Measurements from ENCODE around the gene CPA5.

CPA5 gene

GRCh38 chr7:130379921-130380860, 35.6 kb downstream of the CPA5 start, which contains the start of gene CPA1:
CPA1 (plus strand) TSS chr7:130380494; CDS start chr7:130380521, 27 bp downstream.
- 76 to 78% methylated on average over 18 of the region's 20 CpGs for WGBS, 2 experiments (ENCODE audit: insufficient coverage in 2 of 2)
- H3K4me1 ChIP-seq (ENCODE audit: control insufficient read depth, insufficient read depth, low read length, poor library complexity, severe bottlenecking): peaks cover 3% of the 10 kb centered on the region
- H3K4me3 ChIP-seq (ENCODE audit: extremely low read depth, insufficient read depth, low read length, poor library complexity, severe bottlenecking): no peak within 1 kb of the TSS
- peaks cover 25% of the 10 kb centered on the region for H3K9me3 ChIP-seq (ENCODE audit: control insufficient read depth, low read length)
- peak within 1 kb of the TSS; percentile 77 for H3K27ac ChIP-seq (ENCODE audit: low read depth, low read length, severe bottlenecking)
- no peaks in the 10 kb centered on the region for H3K36me3 ChIP-seq (ENCODE audit: control insufficient read depth, insufficient read depth, low read length)

GRCh38 chr7:130380861-130381455, 36.3 kb downstream of the CPA5 start:
- 92 to 98% methylated on average over 6 of the region's 7 CpGs for WGBS, 2 experiments (ENCODE audit: insufficient coverage in 2 of 2)
- no peak overlapping the region for H3K4me3 ChIP-seq (ENCODE audit: extremely low read depth, insufficient read depth, low read length, poor library complexity, severe bottlenecking)
- H3K27ac ChIP-seq (ENCODE audit: low read depth, low read length, severe bottlenecking): no peak overlapping the region
- no peaks in the 10 kb centered on the region for H3K36me3 ChIP-seq (ENCODE audit: control insufficient read depth, insufficient read depth, low read length)
- H3K9me3 ChIP-seq (ENCODE audit: control insufficient read depth, low read length): peaks cover 20% of the 10 kb centered on the region
- H3K4me1 ChIP-seq (ENCODE audit: control insufficient read depth, insufficient read depth, low read length, poor library complexity, severe bottlenecking): peaks cover 3% of the 10 kb centered on the region

GRCh38 chr7:130381468-130382312, 37.1 kb downstream of the CPA5 start:
- peaks cover 3% of the 10 kb centered on the region for H3K4me1 ChIP-seq (ENCODE audit: control insufficient read depth, insufficient read depth, low read length, poor library complexity, severe bottlenecking)
- peaks cover 14% of the 10 kb centered on the region for H3K9me3 ChIP-seq (ENCODE audit: control insufficient read depth, low read length)
- 94 to 98% methylated on average over 37 to 38 of the region's 41 CpGs for WGBS, 2 experiments (ENCODE audit: insufficient coverage in 2 of 2)
- no peaks in the 10 kb centered on the region for H3K36me3 ChIP-seq (ENCODE audit: control insufficient read depth, insufficient read depth, low read length)
- no peak overlapping the region for H3K4me3 ChIP-seq (ENCODE audit: extremely low read depth, insufficient read depth, low read length, poor library complexity, severe bottlenecking)
- no peak overlapping the region for H3K27ac ChIP-seq (ENCODE audit: low read depth, low read length, severe bottlenecking)

GRCh38 chr7:130383187-130383980, 38.8 kb downstream of the CPA5 start:
- no peaks in the 10 kb centered on the region for H3K36me3 ChIP-seq (ENCODE audit: control insufficient read depth, insufficient read depth, low read length)
- H3K27ac ChIP-seq (ENCODE audit: low read depth, low read length, severe bottlenecking): no peak overlapping the region
- no peak overlapping the region for H3K4me3 ChIP-seq (ENCODE audit: extremely low read depth, insufficient read depth, low read length, poor library complexity, severe bottlenecking)
- peaks cover under 1% of the 10 kb centered on the region for H3K9me3 ChIP-seq (ENCODE audit: control insufficient read depth, low read length)
- H3K4me1 ChIP-seq (ENCODE audit: control insufficient read depth, insufficient read depth, low read length, poor library complexity, severe bottlenecking): peaks cover 3% of the 10 kb centered on the region
- 94 to 97% methylated on average over 14 to 16 of the region's 18 CpGs for WGBS, 2 experiments (ENCODE audit: insufficient coverage in 2 of 2)

- Histone ChIP-seq H3K4me3 (ENCODE audit: extremely low read depth, insufficient read depth, low read length, poor library complexity, severe bottlenecking) (no peak overlapping the region), H3K9me3 (ENCODE audit: control insufficient read depth, low read length) (no peaks in the 10 kb centered on the region), H3K4me1 (ENCODE audit: control insufficient read depth, insufficient read depth, low read length, poor library complexity, severe bottlenecking) (peaks cover 3% of the 10 kb centered on the region), H3K36me3 (ENCODE audit: control insufficient read depth, insufficient read depth, low read length) (no peaks in the 10 kb centered on the region), H3K27ac (ENCODE audit: low read depth, low read length, severe bottlenecking) (no peak overlapping the region)
- 95% methylated on average over 7 to 8 of the region's 10 CpGs for WGBS, 2 experiments (ENCODE audit: insufficient coverage in 2 of 2)
Measured at GRCh38 chr7:130384371-130384801, 39.8 kb downstream of the CPA5 start.

- 96 to 100% methylated on average over 13 of the region's 13 CpGs for WGBS, 2 experiments (ENCODE audit: insufficient coverage in 2 of 2)
- H3K27ac ChIP-seq (ENCODE audit: low read depth, low read length, severe bottlenecking): no peak overlapping the region
Measured at GRCh38 chr7:130384841-130385599, 40.4 kb downstream of the CPA5 start.

GRCh38 chr7:130385600-130386066, 41.0 kb downstream of the CPA5 start:
- no peaks in the 10 kb centered on the region for H3K4me1 ChIP-seq (ENCODE audit: control insufficient read depth, insufficient read depth, low read length, poor library complexity, severe bottlenecking)
- WGBS, 2 experiments (ENCODE audit: insufficient coverage in 2 of 2): 92 to 96% methylated on average over 6 of the region's 6 CpGs
- no peaks in the 10 kb centered on the region for H3K9me3 ChIP-seq (ENCODE audit: control insufficient read depth, low read length)
- H3K4me3 ChIP-seq (ENCODE audit: extremely low read depth, insufficient read depth, low read length, poor library complexity, severe bottlenecking): no peak overlapping the region
- no peaks in the 10 kb centered on the region for H3K36me3 ChIP-seq (ENCODE audit: control insufficient read depth, insufficient read depth, low read length)
- H3K27ac ChIP-seq (ENCODE audit: low read depth, low read length, severe bottlenecking): no peak overlapping the region

More at GRCh38 chr7:130384841-130385599, 40.4 kb downstream of the CPA5 start:
- no peak overlapping the region for H3K4me3 ChIP-seq (ENCODE audit: extremely low read depth, insufficient read depth, low read length, poor library complexity, severe bottlenecking)
- H3K36me3 ChIP-seq (ENCODE audit: control insufficient read depth, insufficient read depth, low read length): no peaks in the 10 kb centered on the region
- H3K9me3 ChIP-seq (ENCODE audit: control insufficient read depth, low read length): no peaks in the 10 kb centered on the region
- H3K4me1 ChIP-seq (ENCODE audit: control insufficient read depth, insufficient read depth, low read length, poor library complexity, severe bottlenecking): no peaks in the 10 kb centered on the region

- 98 to 100% methylated on average over 3 of the region's 3 CpGs for whole genome bisulfite sequencing, 2 experiments (ENCODE audit: insufficient coverage in 2 of 2)
- Histone ChIP-seq H3K36me3 (ENCODE audit: control insufficient read depth, insufficient read depth, low read length) (no peaks in the 10 kb centered on the region), H3K27ac (ENCODE audit: low read depth, low read length, severe bottlenecking) (no peak overlapping the region), H3K4me1 (ENCODE audit: control insufficient read depth, insufficient read depth, low read length, poor library complexity, severe bottlenecking) (no peaks in the 10 kb centered on the region), H3K9me3 (ENCODE audit: control insufficient read depth, low read length) (no peaks in the 10 kb centered on the region), H3K4me3 (ENCODE audit: extremely low read depth, insufficient read depth, low read length, poor library complexity, severe bottlenecking) (no peak overlapping the region)
Measured at GRCh38 chr7:130386876-130387275, 42.3 kb downstream of the CPA5 start.

- Histone ChIP-seq H3K4me1 (ENCODE audit: control insufficient read depth, insufficient read depth, low read length, poor library complexity, severe bottlenecking) (no peaks in the 10 kb centered on the region), H3K4me3 (ENCODE audit: extremely low read depth, insufficient read depth, low read length, poor library complexity, severe bottlenecking) (no peak overlapping the region), H3K27ac (ENCODE audit: low read depth, low read length, severe bottlenecking) (no peak overlapping the region), H3K36me3 (ENCODE audit: control insufficient read depth, insufficient read depth, low read length) (no peaks in the 10 kb centered on the region), H3K9me3 (ENCODE audit: control insufficient read depth, low read length) (no peaks in the 10 kb centered on the region)
- WGBS, 2 experiments (ENCODE audit: insufficient coverage in 2 of 2): 94 to 96% methylated on average over 2 to 3 of the region's 3 CpGs
Measured at GRCh38 chr7:130387306-130387627, 42.7 kb downstream of the CPA5 start.
